Activated CD4-positive, alpha-beta T cell treated with anti-CD3 and anti-CD28 coated beads, Interleukin-2, amount 50 U/mL, for 4 hours (primary cell): Measurements from ENCODE around the gene MGLL.

Experiments used
- DNase-seq, 2 experiments: peaks; one replicate each; pipeline ENCODE4 v3.0.0-alpha.2; 2020

Gene MGLL

DNA sequence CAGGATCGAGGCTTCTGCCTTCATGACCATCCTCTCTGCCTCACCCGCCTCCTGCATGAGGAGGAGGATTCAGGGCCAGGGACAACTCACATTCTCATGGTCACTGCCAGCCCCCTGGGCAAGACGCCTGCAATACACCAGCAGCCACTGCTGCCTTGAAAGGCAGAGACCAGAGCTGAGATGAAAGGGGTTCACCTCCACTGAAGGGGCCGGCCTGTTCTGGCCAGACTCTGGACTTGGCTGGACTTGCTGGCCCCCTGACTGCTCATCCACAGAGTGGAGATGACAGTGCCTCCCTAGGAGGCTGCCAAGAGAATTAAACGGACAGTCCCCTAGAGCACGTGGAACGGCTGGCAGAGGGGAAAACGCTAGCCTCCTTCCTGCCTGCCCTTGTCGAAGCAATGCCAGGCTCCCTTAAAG lies 35.2 kb downstream of the MGLL start:
- no peak for DNase-seq

DNA sequence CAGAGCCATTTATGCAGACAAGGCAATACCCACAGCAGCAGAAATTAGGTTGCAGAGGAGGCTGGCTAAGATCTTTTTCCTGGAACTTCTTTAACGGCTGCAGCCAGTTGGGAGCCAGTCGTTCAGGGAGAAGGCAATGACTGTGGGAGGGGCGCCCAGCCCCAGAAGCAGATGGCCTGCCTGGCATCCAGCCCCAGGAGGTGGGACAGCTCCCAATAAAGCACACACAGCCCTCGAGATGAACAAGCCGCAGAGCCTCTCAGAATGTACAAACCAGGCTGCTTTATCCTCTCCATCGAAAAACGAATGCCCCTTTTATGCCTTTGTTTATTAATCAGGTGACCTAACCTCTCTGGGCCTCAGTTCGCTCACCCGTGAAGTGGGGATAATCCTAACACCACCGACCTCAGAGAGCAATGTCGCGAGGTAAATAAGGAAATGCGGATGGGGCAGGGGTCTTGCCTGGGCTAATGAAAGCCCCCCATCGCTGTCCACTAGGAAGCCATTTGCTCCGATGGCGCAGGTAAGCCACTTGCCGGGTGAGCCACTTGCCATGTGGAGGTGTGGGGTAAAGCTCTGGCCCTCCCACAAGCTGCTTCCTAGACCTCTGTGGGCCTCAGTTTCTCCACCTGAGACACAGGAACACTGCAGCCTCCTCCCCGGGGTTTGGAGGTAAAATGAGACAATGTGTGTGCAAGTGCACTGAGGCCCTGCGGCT lies 35.8 kb downstream of the MGLL start:
- DNase-seq, result no peak

GRCh38 chr3:127785711-127786265 lies 36.5 kb downstream of the MGLL start:
- no peak for DNase-seq

DNA sequence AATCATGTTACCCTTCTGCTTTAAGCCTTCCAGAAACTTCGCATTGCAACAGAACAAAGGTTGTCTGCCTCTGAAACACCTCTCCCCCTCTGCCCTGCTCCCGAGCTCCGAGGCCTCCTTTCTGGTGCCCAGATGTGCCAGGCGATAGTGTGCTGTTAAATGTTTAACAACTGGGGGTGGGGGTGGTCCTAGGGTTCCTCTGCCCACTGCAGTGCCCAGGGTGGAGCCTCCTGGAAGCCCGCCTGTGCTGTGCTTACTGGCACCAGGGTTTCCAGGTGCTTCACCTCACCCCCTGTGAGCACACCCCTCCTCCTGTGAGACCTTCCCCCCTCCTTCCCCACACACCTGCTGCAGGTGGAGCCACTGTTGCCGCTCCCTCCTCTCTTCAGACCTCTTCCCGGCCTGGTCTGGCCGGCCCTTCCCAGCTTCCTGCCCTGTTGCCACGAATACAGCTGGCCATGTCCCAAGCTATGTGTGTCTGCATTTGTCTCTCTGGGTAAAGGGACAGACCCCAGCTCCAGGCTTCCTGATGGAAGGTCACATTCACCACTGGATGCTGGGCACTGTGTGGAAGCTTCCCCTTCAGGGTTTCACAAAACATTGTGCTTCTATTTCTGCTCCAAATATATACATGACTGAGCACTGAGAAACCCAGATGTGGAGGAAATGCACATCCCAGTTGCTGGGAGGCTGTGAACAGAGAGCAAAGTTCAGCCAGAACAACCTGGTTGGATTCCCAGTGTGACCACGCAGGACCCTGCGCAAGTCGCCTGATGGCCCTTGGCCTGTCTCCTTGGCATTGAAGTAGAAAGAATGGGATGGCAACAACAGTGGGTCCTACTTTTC lies 37.2 kb downstream of the MGLL start:
- no peak for DNase-seq

DNA sequence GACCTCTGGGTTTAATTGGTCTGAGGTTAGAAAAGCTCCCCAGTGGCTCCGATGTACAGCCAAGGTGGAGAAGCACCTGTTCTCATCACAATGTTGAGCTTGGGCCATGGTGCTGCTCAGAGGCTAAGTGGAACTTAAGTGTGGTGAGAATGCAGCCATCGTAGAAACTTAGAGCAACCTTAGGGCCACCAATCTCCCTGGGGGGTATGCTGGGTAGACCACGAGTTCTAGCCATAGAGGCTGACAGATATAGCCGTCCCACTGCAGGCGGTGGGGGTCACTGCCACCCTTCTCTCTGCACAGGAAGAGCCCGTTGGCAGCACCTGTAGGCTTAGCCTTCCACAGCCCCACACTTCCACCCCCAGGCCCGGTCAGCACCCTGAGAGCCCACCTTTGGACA lies 38.0 kb downstream of the MGLL start:
- DNase-seq, result no peak

DNA sequence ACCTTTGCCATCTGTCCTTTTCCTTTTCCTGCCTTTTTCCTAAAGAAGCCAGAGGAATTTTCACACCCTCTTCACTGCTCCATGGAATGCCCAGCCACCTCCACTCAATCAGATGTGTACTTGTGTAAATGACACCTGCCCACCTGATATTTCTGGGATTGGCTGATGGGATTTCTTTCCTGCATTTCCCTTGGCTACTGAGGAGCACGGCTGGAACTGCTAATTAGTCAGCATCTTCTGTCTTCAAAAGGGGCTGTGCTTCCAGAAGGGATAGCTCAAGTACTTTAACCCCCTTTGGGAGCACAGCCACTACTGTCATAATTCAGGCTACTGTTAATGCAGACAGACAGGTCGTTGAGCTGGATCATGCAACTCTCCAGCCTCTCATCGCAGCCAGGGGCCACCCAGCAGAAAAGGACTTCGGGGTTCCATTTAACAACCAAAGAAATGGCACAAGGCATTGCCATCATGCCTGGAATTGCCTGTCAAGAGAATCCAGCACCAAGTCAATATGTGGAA lies 38.6 kb downstream of the MGLL start:
- DNase-seq, result no peak

DNA sequence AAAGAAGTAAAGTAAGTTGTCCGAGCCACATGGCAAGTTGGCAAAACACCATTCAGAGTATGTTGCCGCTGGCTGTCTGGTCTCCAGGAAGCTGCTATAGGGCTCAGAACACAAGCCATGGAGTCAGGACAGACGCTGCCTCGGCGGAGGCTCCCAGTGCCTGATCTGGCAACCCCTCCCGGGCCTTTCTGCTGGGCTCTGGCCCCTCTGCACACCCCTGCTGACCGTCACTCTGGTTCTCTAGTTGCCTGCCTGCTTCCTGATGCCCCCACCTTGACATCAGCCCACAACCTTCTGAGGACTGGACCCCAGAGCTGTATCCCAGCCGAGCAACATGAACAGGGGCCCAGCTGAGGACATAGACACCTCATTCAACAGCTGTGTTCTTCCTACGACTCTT lies 39.1 kb downstream of the MGLL start:
- DNase-seq, result no peak

- no peak for DNase-seq
Measured at GRCh38 chr3:127781411-127782001, 40.8 kb downstream of the MGLL start.

- DNase-seq, result no peak
Measured at GRCh38 chr3:127780536-127781400, 41.5 kb downstream of the MGLL start.

DNA sequence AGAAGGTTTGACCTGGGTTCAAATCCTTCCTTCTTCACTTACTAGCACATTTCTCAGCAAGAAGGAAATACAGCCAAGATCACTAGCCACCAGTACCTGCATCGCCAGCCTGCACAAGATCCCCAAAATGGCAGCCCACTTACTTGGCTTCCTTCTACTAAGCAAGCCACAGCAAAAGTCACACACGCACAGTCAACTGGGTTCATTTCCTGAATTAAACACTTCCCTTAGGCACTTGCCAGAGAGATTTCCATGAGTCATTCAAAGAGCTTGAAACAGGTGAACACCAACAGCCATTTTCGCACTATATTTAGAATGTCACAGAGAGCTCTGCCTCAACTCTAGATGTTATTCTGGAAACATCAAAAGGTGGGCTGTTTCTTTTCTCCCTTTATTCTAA lies 42.6 kb downstream of the MGLL start:
- no peak for DNase-seq

- DNase-seq, result no peak
Measured at GRCh38 chr3:127777921-127778656, 44.2 kb downstream of the MGLL start.

DNA sequence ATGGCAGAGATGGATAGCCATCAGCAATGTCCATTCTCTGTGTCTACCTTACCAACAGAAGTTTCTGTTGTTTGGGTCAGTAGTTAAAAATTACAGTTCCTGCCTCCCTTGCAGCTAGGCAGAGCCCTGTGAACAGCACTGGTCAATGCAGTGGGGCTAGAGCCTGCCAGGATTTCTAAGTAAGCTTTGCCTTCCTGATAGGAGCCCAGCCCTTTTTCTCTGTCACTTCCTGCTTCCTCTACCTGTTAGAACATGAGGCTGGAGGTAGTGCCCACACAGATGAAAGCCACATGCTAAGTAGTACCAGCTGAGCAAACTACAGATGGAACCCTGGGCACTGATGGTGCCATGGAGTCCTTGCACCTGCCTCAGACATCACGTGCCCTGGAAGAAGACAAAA lies 45.0 kb downstream of the MGLL start:
- no peak for DNase-seq

DNA sequence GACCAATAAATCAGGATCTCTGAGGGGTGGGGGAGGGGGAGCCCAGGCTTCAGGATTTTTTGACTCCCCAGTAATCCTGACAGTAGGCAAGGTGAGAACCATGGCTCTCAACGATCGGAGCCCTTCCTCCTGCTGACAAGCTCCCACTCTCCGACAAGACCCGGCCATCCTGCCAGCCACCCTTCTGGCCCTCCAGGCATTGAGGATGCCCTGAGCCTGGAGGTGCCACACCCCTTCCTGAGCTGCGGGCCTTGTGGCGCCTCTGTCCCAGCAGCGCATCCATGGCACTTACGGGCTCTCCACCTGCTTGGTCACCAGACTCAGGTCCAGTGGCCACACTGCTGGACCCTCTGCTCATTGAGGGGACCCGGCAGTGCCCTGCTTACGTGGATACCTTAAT lies 46.0 kb downstream of the MGLL start:
- DNase-seq, result no peak

GRCh38 chr3:127775398-127776109 lies 46.8 kb downstream of the MGLL start:
- DNase-seq, result no peak

GRCh38 chr3:127774647-127775046 lies 47.7 kb downstream of the MGLL start:
- no peak for DNase-seq

DNA sequence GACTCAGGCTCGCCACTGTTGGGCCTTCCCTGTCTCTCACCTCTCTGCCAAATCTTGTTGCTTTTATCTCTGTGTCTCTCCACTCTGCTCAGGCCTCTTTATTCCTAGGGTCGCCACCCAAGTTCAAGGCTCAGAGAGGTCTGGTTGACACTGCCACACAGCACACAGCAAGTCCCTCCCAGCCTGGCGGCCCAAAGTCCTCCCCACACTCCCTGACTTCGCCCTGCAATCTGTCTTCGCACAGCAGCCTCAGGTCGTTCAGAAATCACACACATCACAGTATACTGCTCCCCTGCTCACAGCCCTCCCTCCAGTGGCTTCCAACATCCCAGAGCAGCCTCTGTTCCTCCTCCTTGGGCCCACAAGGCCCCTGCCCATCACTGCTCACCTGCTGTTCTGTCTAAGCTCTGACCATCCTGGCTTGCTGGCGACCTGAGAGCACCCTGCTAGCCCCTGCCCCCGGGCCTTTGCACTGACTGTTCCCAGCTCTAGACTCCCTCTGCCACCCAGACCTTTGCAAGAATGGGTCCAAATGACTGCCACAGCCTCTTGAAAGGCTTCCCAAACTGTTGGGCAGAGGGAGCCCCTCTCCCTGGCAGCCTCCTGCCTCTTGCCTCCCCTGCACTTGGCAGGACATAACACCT lies 48.4 kb downstream of the MGLL start:
- no peak for DNase-seq

- no peak for DNase-seq
Measured at GRCh38 chr3:127772827-127773751, 49.2 kb downstream of the MGLL start.

GRCh38 chr3:127772273-127772672 lies 50.0 kb downstream of the MGLL start:
- no peak for DNase-seq

DNA sequence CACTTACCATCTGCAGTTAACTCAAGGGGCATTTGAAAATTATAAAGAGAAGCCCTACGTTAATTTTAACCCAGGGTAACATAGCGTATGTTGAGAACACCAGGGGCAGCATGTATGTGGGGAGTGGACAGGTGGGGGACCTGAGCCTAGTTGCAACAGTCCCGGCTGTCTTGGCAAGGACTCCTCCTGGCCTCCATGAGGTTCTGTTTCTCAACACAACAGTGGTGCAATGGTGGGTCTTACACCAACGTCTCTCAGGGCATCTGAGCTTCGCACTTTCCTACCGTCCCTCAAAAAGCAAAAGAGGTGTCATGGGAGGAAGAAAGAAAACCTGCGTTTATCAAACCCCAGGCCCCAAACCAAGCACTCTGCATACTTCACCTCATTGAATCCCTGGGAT lies 50.6 kb downstream of the MGLL start:
- no peak for DNase-seq
